K562 (cell line): Measurements from ENCODE around the gene PPARG. TPM values are rescaled to one million over a fixed set of nuclear protein-coding genes. Genes with fewer than 3 reads are reported as not detected.

Experiments
- ATAC-seq: fragments of 200-7000 bp; cut with Tn5 transposase; 3 replicates; pipeline ENCODE4 v1.9.1; 2020; ENCODE audit warnings: moderate library complexity
- Bru-seq: library from RNA; stranded (reverse); fragments of 400-500 nt; gene quantifications from one replicate; lab custom pipeline; 2021; lab: Mats Ljungman, UMichigan
- BruChase-seq, 2 experiments: library from RNA; stranded (reverse); fragments of 400-500 nt; gene quantifications; one replicate each; lab custom pipeline; 2021; lab: Mats Ljungman, UMichigan
- BruUV-seq: library from RNA; stranded (reverse); fragments of 400-500 nt; replicated peaks from 2 replicates; lab custom pipeline; 2021; lab: Mats Ljungman, UMichigan
- CTCF ChIA-PET: fragments of 300-600 bp; formaldehyde crosslinking; extraction: SDS; loops from one replicate; lab custom pipeline; 2021; ENCODE audit warnings: low intra/inter-chr PET ratio; lab: Yijun Ruan, JAX
- POLR2A ChIA-PET: fragments of 300-600, 350-650 bp; sonication (Branson Sonifier 250); formaldehyde crosslinking; extraction: SDS; loops from one replicate; lab custom pipeline; 2021; ENCODE audit warnings: antibody characterized with exemption, inconsistent platforms; lab: Yijun Ruan, JAX
- DNase-seq, 4 experiments: peaks; one replicate each; pipeline versions ENCODE4 v3.0.0 to v3.0.0-alpha.2; 2011 to 2018; ENCODE audit warnings: low spot score in 3 of 4, mixed read lengths in 3 of 4; ENCODE audit errors: extremely low read depth in 1 of 4
- FAIRE-seq: peaks from 2 replicates; lab custom pipeline; 2011; peaks lifted over from hg19 to GRCh38; lab: Jason Lieb, UNC
- H2AFZ ChIP-seq: 2 replicates; pipeline ENCODE4 v1.6.0; 2011; ENCODE audit warnings: low read depth, low read length, control low read depth, inconsistent platforms
- H3K27ac ChIP-seq: fragments of 200-600 bp; 3 replicates; pipeline ENCODE4 v1.8.0; 2011; ENCODE audit warnings: low read depth, mild to moderate bottlenecking, control low read depth, inconsistent platforms, low read length, moderate library complexity, mixed read lengths; ENCODE audit errors: extremely low read depth
- H3K27me3 ChIP-seq, 2 experiments: fragments of 300-600 bp in 1 of 2; 2 replicates in 1 of 2; 3 replicates in 1 of 2; pipeline versions ENCODE4 v1.6.0 to v1.8.0; 2011; ENCODE audit warnings: inconsistent platforms in 2 of 2, low read length in 2 of 2, mild to moderate bottlenecking in 1 of 2, mixed read lengths in 1 of 2, moderate library complexity in 1 of 2; ENCODE audit not compliant: control insufficient read depth in 2 of 2, insufficient read depth in 2 of 2
- H3K36me3 ChIP-seq: fragments of 300-600 bp; 3 replicates; pipeline ENCODE4 v1.8.0; 2011; ENCODE audit warnings: mild to moderate bottlenecking, low read length, inconsistent platforms; ENCODE audit not compliant: control insufficient read depth, insufficient read depth
- H3K4me1 ChIP-seq, 2 experiments: fragments of 200-600 bp in 1 of 2; replicated peaks in 1 of 2; 2 replicates in 1 of 2; 3 replicates in 1 of 2; pipeline versions ENCODE4 v1.5.1 to v1.8.0; 2011; ENCODE audit warnings: inconsistent platforms in 2 of 2, low read length in 2 of 2, mild to moderate bottlenecking in 1 of 2, mixed read lengths in 1 of 2, moderate library complexity in 1 of 2; ENCODE audit not compliant: control insufficient read depth in 2 of 2, insufficient read depth in 2 of 2
- H3K4me2 ChIP-seq: 2 replicates; pipeline ENCODE4 v1.6.1; 2011; ENCODE audit warnings: low read length, control low read depth, inconsistent platforms, mixed read lengths; ENCODE audit not compliant: insufficient read depth
- H3K4me3 ChIP-seq: fragments of 200-600 bp; sonication (generic), shearing (Covaris generic); 2 replicates; pipeline ENCODE4 v1.5.1; 2016; ENCODE audit warnings: control low read depth, inconsistent platforms
- H3K79me2 ChIP-seq: fragments of 200-600 bp; 3 replicates; pipeline ENCODE4 v1.8.0; 2011; ENCODE audit warnings: low read length, inconsistent platforms; ENCODE audit not compliant: control insufficient read depth, insufficient read depth
- H3K9ac ChIP-seq, 2 experiments: 2 replicates each; pipeline versions ENCODE4 v1.6.0 to v1.6.1; 2011; ENCODE audit warnings: low read depth in 2 of 2, low read length in 2 of 2, control low read depth in 1 of 2, inconsistent platforms in 1 of 2, mild to moderate bottlenecking in 1 of 2, mixed read lengths in 1 of 2; ENCODE audit not compliant: insufficient read depth in 1 of 2
- H3K9me1 ChIP-seq: one replicate; pipeline ENCODE4 v1.6.0; 2011; ENCODE audit warnings: inconsistent platforms, mild to moderate bottlenecking, low read length, moderate library complexity; ENCODE audit not compliant: control insufficient read depth, insufficient read depth
- H3K9me3 ChIP-seq: replicated peaks from 2 replicates; pipeline ENCODE4 v1.5.1; 2011; ENCODE audit warnings: low read depth, low read length, inconsistent platforms; ENCODE audit not compliant: control insufficient read depth, insufficient read depth
- H4K20me1 ChIP-seq: replicated peaks from 2 replicates; pipeline ENCODE4 v1.6.1; 2011; ENCODE audit warnings: low read length, inconsistent platforms, mixed read lengths; ENCODE audit not compliant: control insufficient read depth, insufficient read depth
- KHSRP ChIP-seq: fragments of 450-650 bp; IDR thresholded peaks from 2 replicates; pipeline ENCODE4 v1.6.1; 2017
- RBM17 ChIP-seq: fragments of 200-400 bp; formaldehyde crosslinking; IDR thresholded peaks from 2 replicates; pipeline ENCODE4 v1.6.1; 2017; ENCODE audit warnings: low read depth, mild to moderate bottlenecking, low read length, borderline replicate concordance
- WGBS: fragments of 100-300 bp; shearing (Covaris generic); methylation state at CpG from one replicate; pipeline ENCODE4 v1.1.6; 2016; ENCODE audit warnings: low coverage, mixed read lengths; ENCODE audit not compliant: insufficient coverage; ENCODE audit errors: missing lambda C conversion rate; 5-methylcytosine and 5-hydroxymethylcytosine counted together
- in situ Hi-C: fragments of 300-500 bp; cut with MboI; formaldehyde crosslinking; loops from 4 replicates; pipeline ENCODE4 v1.15.0; 2018; ENCODE audit warnings: inconsistent platforms, mixed read lengths
- intact Hi-C: fragments of 100-400 bp; cut with micrococcal nuclease; formaldehyde crosslinking; loops from 2 replicates; pipeline ENCODE4 v1.14.2; 2022
- long read RNA-seq, 3 experiments: library from polyadenylated mRNA in 2 of 3; library from RNA in 1 of 3; unstranded in 2 of 3; stranded (forward) in 1 of 3; transcript quantifications; one replicate each; pipeline ENCODE4 v2.0.0, GENCODE V29; 2019 to 2022
- polyA minus RNA-seq, 3 experiments: library from RNA; depleted of rRNA, polyadenylated mRNA; stranded (reverse); fragments of >200 nt; gene quantifications; 2 replicates each; pipeline ENCODE4 v1.2.3, GENCODE V29; 2011
- polyA plus RNA-seq, 8 experiments: library from polyadenylated mRNA; depleted of rRNA in 4 of 8; stranded (reverse) in 5 of 8; unstranded in 3 of 8; fragments of >200 nt; fragmentation: Nextera tagmentation in 2 of 8; fragmentation: Illumina TruSeq in 1 of 8; extraction: Ambion mirVana in 2 of 8; extraction: Trizol in 1 of 8; gene quantifications; 2 replicates each; pipeline versions ENCODE4 v1.2.1 to v1.2.3, GENCODE V29; 2011 to 2014; ENCODE audit warnings: inconsistent platforms in 1 of 8, missing spikeins in 1 of 8
- total RNA-seq, 7 experiments: library from RNA; depleted of rRNA in 6 of 7; stranded (reverse); fragments of >200 nt in 6 of 7; fragmentation: Illumina TruSeq in 2 of 7; extraction: Trizol in 2 of 7; gene quantifications; 2 replicates each; pipeline versions ENCODE4 v1.2.1 to v1.2.3, GENCODE V29; 2011 to 2021; ENCODE audit warnings: low replicate concordance in 1 of 7

Gene PPARG
- not detected in 2 replicates for total RNA-seq (2011; cell fraction: chromatin; rRNA removed; ENCODE audit: low replicate concordance)
- not detected in 2 replicates for total RNA-seq (2011; cell fraction: nucleolus; rRNA removed)
- total RNA-seq (2011; cell fraction: nucleoplasm; rRNA removed): not detected in 2 replicates
- total RNA-seq (2014; rRNA removed) (not detected in 2 replicates), total RNA-seq (2014; rRNA removed; fragmentation: Illumina TruSeq; extraction: Trizol) (not detected in 2 replicates), total RNA-seq (2015; rRNA removed; fragmentation: Illumina TruSeq; extraction: Trizol) (not detected in 2 replicates), total RNA-seq (2021) (0.38 TPM in 1 of 2 replicates, not detected in the other), polyA plus RNA-seq (2011; rRNA removed) (not detected in 2 replicates), polyA plus RNA-seq (2014; fragmentation: Illumina TruSeq; extraction: Trizol) (not detected in 2 replicates), polyA plus RNA-seq (2014; fragmentation: Nextera tagmentation; extraction: Ambion mirVana) (not detected), polyA plus RNA-seq (2014; rRNA removed) (not detected in 2 replicates), polyA minus RNA-seq (2011; rRNA and poly(A)+ RNA removed) (not detected in 2 replicates), Bru-seq, nascent RNA (percentile 24 among the genes with signal in this experiment), BruChase-seq, experiment 1, labeled RNA remaining after a 2-hour chase (percentile 26 among the genes with signal in this experiment), BruChase-seq, experiment 2, labeled RNA remaining after a 6-hour chase (percentile 28 among the genes with signal in this experiment)
- polyA plus RNA-seq (2011; cell fraction: cytosol; rRNA removed): not detected in 2 replicates
- polyA plus RNA-seq (2011; cell fraction: nucleus; rRNA removed): not detected in 2 replicates
- 0.21 TPM in 1 of 2 replicates, not detected in the other for polyA plus RNA-seq (2012)
- not detected in 2 replicates for polyA minus RNA-seq (2011; cell fraction: cytosol; rRNA and poly(A)+ RNA removed)
- 0.13 TPM in 1 of 2 replicates, not detected in the other for polyA minus RNA-seq (2011; cell fraction: nucleus; rRNA and poly(A)+ RNA removed)
- long read RNA-seq, experiment 1: 0 reads
- long read RNA-seq, experiment 2: 0 reads
- long read RNA-seq, experiment 3: 0 reads

DNA sequence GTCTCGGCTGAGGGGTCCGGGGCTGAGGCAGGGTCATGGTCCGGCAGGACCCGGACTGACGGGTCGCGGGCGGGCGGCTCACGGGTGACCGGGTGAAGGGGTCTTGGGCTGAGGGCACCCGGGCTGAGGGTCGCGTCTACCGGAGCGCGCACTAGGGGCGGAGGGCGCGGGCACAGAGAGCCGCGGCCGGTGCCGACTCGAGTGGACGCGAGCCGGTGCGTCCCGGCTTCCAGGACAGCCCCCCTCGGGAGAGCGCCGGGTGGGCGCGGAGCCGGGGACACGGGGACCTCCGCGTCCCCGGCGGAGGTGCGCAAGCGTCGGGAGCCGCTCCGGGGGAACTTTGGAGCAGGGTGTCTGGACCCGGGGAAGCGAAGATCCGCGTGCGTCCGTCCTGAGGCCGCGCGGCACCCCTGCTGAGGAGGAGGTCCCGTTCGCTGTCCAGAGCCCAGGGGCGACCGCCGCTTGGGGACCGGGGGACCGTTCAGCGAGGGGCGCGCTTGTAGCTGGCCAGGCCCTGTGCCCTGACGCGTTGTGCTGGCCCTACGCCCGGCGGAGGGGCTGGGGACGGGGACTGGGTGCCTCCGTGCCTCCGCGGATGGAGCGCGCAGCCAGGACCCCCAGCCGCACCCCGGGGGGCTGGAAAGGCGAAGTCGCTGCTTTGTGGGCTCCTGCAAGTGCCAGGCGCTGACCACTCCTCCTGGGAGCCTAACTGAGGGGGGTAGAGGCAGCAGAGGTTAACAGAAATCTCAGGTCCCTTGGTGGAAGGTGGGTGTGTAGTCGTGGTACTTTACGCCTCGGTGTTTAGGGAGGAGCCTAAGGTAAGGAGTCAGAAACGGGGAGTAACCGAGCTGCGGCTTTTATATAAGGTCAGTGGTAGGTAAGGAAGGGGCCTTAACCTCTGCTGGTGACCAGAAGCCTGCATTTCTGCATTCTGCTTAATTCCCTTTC lies at the start of gene PPARG:
PPARG (plus strand) TSS at position 889 of the 948 bp plus-strand sequence. CDS start 90,642 bp downstream, outside the sequence.
- ATAC-seq (no peak), DNase-seq (no peak), FAIRE-seq (no peak)
- no peak within 1 kb of the TSS for H2AFZ ChIP-seq
- H3K9me3 ChIP-seq: no peaks in the 10 kb centered on the region
- no peak within 1 kb of the TSS for H3K4me3 ChIP-seq
- H3K79me2 ChIP-seq: no peaks in the 10 kb centered on the region
- H3K9ac ChIP-seq: no peak within 1 kb of the TSS
- ChIA-PET CTCF (no interaction called here), POLR2A (interaction anchor here (0.6 kb wide), 1 partner anchor 194 kb away, joined by 3 read pairs; no protein-coding TSS in a partner anchor)
- 40% methylated on average over 50 of the region's 87 CpGs for WGBS
- H3K9me1 ChIP-seq: no peaks in the 10 kb centered on the region
- H3K27ac ChIP-seq: no peak within 1 kb of the TSS
- H3K27me3 ChIP-seq: peaks cover 0 to 9% of the 10 kb centered on the region in 2 experiments; a peak in 2 of 5 replicates
- no peaks in the 10 kb centered on the region for H4K20me1 ChIP-seq
- intact Hi-C loops: no loop called here
- peaks cover 0 to 6% of the 10 kb centered on the region in 2 experiments; a peak in 1 of 5 replicates for H3K4me1 ChIP-seq
- in situ Hi-C loops: no loop called here
- no peaks in the 10 kb centered on the region for H3K36me3 ChIP-seq
- TF ChIP-seq KHSRP (no peak), RBM17 (no peak)
- no TSS peak for BruUV-seq
- H3K4me2 ChIP-seq: no peak within 1 kb of the TSS
